Astrocyte of the spinal cord (primary cell): ENCODE results near the gene UBE2D4.
"Not testable (repeated sequence)": the region's sequence is repeated elsewhere in the genome, so short reads cannot be mapped to it uniquely, and the experiment has no call there.

Experiments used
- DNase-seq: peaks from one replicate; pipeline ENCODE4 v3.0.0; 2011; ENCODE audit warnings: low read depth, low spot score
- H3K4me3 ChIP-seq: 2 replicates; pipeline ENCODE4 v1.5.1; 2011; ENCODE audit warnings: low read depth, mild to moderate bottlenecking, low read length, moderate library complexity
- CTCF ChIP-seq: IDR thresholded peaks from 2 replicates; pipeline ENCODE4 v1.5.1; 2012; ENCODE audit warnings: low read depth, mild to moderate bottlenecking, low read length, inconsistent platforms
- in situ Hi-C: cut with HindIII; loops from 2 replicates; pipeline ENCODE4 v1.10.0; 2017; ENCODE audit warnings: low sequenced_read_pairs

Gene UBE2D4

GRCh38 chr7:43960933-43961332 is 34.7 kb downstream of the UBE2D4 start:
- TF ChIP-seq CTCF: no peak
- in situ Hi-C loops: no loop called here
- DNase-seq: no peak
- H3K4me3 ChIP-seq: no peak overlapping the region

- DNase-seq, H3K4me3 ChIP-seq, in situ Hi-C loops: not testable (repeated sequence)
Observed at GRCh38 chr7:43966392-43966791, 40.2 kb downstream of the UBE2D4 start.

GRCh38 chr7:43968172-43969040 is 42.2 kb downstream of the UBE2D4 start:
- in situ Hi-C loops, DNase-seq, H3K4me3 ChIP-seq: not testable (repeated sequence)

- in situ Hi-C loops, DNase-seq, H3K4me3 ChIP-seq: not testable (repeated sequence)
Observed at GRCh38 chr7:43969586-43969985, 43.4 kb downstream of the UBE2D4 start.

- H3K4me3 ChIP-seq, in situ Hi-C loops, DNase-seq: not testable (repeated sequence)
Observed at GRCh38 chr7:43970698-43971097, 44.5 kb downstream of the UBE2D4 start.

GRCh38 chr7:43974033-43974573 is 47.9 kb downstream of the UBE2D4 start:
- DNase-seq, H3K4me3 ChIP-seq, in situ Hi-C loops: not testable (repeated sequence)

GRCh38 chr7:43974725-43975482 is 48.7 kb downstream of the UBE2D4 start:
- DNase-seq, in situ Hi-C loops, H3K4me3 ChIP-seq: not testable (repeated sequence)

- TF ChIP-seq CTCF: no peak
- in situ Hi-C loops: no loop called here
- DNase-seq: no peak
- no peak overlapping the region for H3K4me3 ChIP-seq
Observed at GRCh38 chr7:43977525-43977924, 51.3 kb downstream of the UBE2D4 start.

GRCh38 chr7:43978102-43978501 is 51.9 kb downstream of the UBE2D4 start:
- in situ Hi-C loops, H3K4me3 ChIP-seq, DNase-seq: not testable (repeated sequence)

GRCh38 chr7:43982848-43983247 is 56.6 kb downstream of the UBE2D4 start:
- DNase-seq, H3K4me3 ChIP-seq, in situ Hi-C loops: not testable (repeated sequence)
